OCI-LY3 (cell line): Measurements from ENCODE around the gene ANXA4.

ENCODE experiments used
- H2AFZ ChIP-seq: fragments of 200-600, 300-600 bp; shearing (Covaris generic); 2 replicates; pipeline ENCODE4 v1.6.0; 2014; ENCODE audit warnings: antibody characterized with exemption, low read depth, low read length
- H3K27ac ChIP-seq: fragments of 200-600, 300-600 bp; sonication (generic); 2 replicates; pipeline ENCODE4 v1.5.1; 2014; ENCODE audit warnings: mild to moderate bottlenecking, low read length, moderate library complexity, mixed read lengths
- H3K27me3 ChIP-seq: fragments of 200-600, 300-600 bp; sonication (generic); 2 replicates; pipeline ENCODE4 v1.6.1; 2014; ENCODE audit warnings: low read depth, low read length, mixed read lengths
- H3K36me3 ChIP-seq: fragments of 200-600, 300-600 bp; sonication (generic); replicated peaks from 2 replicates; pipeline ENCODE3; 2014; ENCODE audit warnings: low read depth, low read length, mixed read lengths
- H3K4me1 ChIP-seq: fragments of 300-600, 200-600 bp; sonication (generic); 2 replicates; pipeline ENCODE4 v1.6.1; 2014; ENCODE audit warnings: low read length, mixed read lengths
- H3K4me2 ChIP-seq: fragments of 200-600, 300-600 bp; sonication (generic); 2 replicates; pipeline ENCODE4 v1.6.1; 2014; ENCODE audit warnings: low read length, mixed read lengths
- H3K4me3 ChIP-seq: fragments of 300-600, 200-600 bp; sonication (generic); 2 replicates; pipeline ENCODE4 v1.5.1; 2014; ENCODE audit warnings: antibody characterized with exemption, mild to moderate bottlenecking, low read length, moderate library complexity
- H3K79me2 ChIP-seq: fragments of 300-600, 200-600 bp; shearing (Covaris generic); 2 replicates; pipeline ENCODE4 v1.6.1; 2014; ENCODE audit warnings: mild to moderate bottlenecking, low read length, mixed read lengths
- H3K9ac ChIP-seq: fragments of 300-600, 200-600 bp; shearing (Covaris generic); 2 replicates; pipeline ENCODE4 v1.6.0; 2014; ENCODE audit warnings: mild to moderate bottlenecking, low read length, moderate library complexity
- H3K9me3 ChIP-seq: fragments of 200-600, 300-600 bp; shearing (Covaris generic); 2 replicates; pipeline ENCODE4 v1.6.1; 2014; ENCODE audit warnings: low read length, mixed read lengths; ENCODE audit not compliant: insufficient read depth
- H4K20me1 ChIP-seq: fragments of 200-600, 300-600 bp; sonication (generic); 2 replicates; pipeline ENCODE4 v1.6.1; 2016; ENCODE audit warnings: low read length, mixed read lengths; ENCODE audit not compliant: insufficient read depth
- EZH2phosphoT487 ChIP-seq: fragments of 200-600 bp; shearing (Covaris generic); IDR thresholded peaks from 2 replicates; pipeline ENCODE4 v1.6.1; 2018; ENCODE audit warnings: antibody characterized with exemption, mixed run types, low read depth
- TF ChIP-seq, protein P1 (sequence below): fragments of 200-600, 300-600 bp; sonication (generic); IDR thresholded peaks from 2 replicates; pipeline ENCODE4 v1.5.1; 2014; ENCODE audit warnings: antibody characterized with exemption, low read length, low read depth

Gene ANXA4

GRCh38 chr2:69703189-69703588 lies 38.7 kb upstream of the ANXA4 start:
- no peaks in the 10 kb centered on the region for H4K20me1 ChIP-seq
- peaks cover 42% of the 10 kb centered on the region for H3K27me3 ChIP-seq
- no peak overlapping the region for H3K9ac ChIP-seq
- H3K9me3 ChIP-seq, result no peaks in the 10 kb centered on the region
- TF ChIP-seq, protein P1, sequence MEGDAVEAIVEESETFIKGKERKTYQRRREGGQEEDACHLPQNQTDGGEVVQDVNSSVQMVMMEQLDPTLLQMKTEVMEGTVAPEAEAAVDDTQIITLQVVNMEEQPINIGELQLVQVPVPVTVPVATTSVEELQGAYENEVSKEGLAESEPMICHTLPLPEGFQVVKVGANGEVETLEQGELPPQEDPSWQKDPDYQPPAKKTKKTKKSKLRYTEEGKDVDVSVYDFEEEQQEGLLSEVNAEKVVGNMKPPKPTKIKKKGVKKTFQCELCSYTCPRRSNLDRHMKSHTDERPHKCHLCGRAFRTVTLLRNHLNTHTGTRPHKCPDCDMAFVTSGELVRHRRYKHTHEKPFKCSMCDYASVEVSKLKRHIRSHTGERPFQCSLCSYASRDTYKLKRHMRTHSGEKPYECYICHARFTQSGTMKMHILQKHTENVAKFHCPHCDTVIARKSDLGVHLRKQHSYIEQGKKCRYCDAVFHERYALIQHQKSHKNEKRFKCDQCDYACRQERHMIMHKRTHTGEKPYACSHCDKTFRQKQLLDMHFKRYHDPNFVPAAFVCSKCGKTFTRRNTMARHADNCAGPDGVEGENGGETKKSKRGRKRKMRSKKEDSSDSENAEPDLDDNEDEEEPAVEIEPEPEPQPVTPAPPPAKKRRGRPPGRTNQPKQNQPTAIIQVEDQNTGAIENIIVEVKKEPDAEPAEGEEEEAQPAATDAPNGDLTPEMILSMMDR, result no peak
- H3K79me2 ChIP-seq, result no peaks in the 10 kb centered on the region
- no peak overlapping the region for H3K4me3 ChIP-seq
- no peaks in the 10 kb centered on the region for H3K36me3 ChIP-seq
- no peak overlapping the region for H3K4me2 ChIP-seq
- no peak overlapping the region for H3K27ac ChIP-seq
- H2AFZ ChIP-seq, result no peak overlapping the region
- peaks cover 4% of the 10 kb centered on the region; the same call in 1 of the 2 replicates for H3K4me1 ChIP-seq

- H3K27me3 ChIP-seq, result peaks cover 43% of the 10 kb centered on the region
- H4K20me1 ChIP-seq, result no peaks in the 10 kb centered on the region
- H3K9me3 ChIP-seq, result no peaks in the 10 kb centered on the region
- no peaks in the 10 kb centered on the region for H3K79me2 ChIP-seq
- H3K4me1 ChIP-seq, result peaks cover 4% of the 10 kb centered on the region; the same call in 1 of the 2 replicates
- no peaks in the 10 kb centered on the region for H3K36me3 ChIP-seq
- no peak overlapping the region for H3K4me2 ChIP-seq
- no peak overlapping the region for H3K27ac ChIP-seq
- no peak overlapping the region for H2AFZ ChIP-seq
- H3K9ac ChIP-seq, result no peak overlapping the region
- no peak for TF ChIP-seq EZH2phosphoT487
- TF ChIP-seq, protein P1, result no peak
- no peak overlapping the region for H3K4me3 ChIP-seq
These were observed 37.5 kb upstream of the ANXA4 start for GRCh38 chr2:69704446-69704845.

- Histone ChIP-seq H3K9me3 (no peaks in the 10 kb centered on the region), H3K4me3 (no peak overlapping the region), H3K4me2 (no peak overlapping the region), H4K20me1 (no peaks in the 10 kb centered on the region), H2AFZ (no peak overlapping the region), H3K27ac (no peak overlapping the region), H3K79me2 (no peaks in the 10 kb centered on the region), H3K9ac (no peak overlapping the region), H3K36me3 (no peaks in the 10 kb centered on the region), H3K27me3 (peaks cover 38% of the 10 kb centered on the region), H3K4me1 (peaks cover 5% of the 10 kb centered on the region; the same call in 1 of the 2 replicates)
- TF ChIP-seq EZH2phosphoT487, result no peak
- TF ChIP-seq, protein P1, result no peak
These were observed 32.6 kb upstream of the ANXA4 start for GRCh38 chr2:69709290-69709689.

- no peak overlapping the region for H3K9ac ChIP-seq
- H3K79me2 ChIP-seq, result no peaks in the 10 kb centered on the region
- no peaks in the 10 kb centered on the region for H3K9me3 ChIP-seq
- no peak overlapping the region for H3K4me2 ChIP-seq
- TF ChIP-seq, protein P1, result no peak
- no peak for TF ChIP-seq EZH2phosphoT487
- H3K27me3 ChIP-seq, result peaks cover 48% of the 10 kb centered on the region
- no peaks in the 10 kb centered on the region for H4K20me1 ChIP-seq
- no peak overlapping the region for H3K4me3 ChIP-seq
- no peak overlapping the region for H2AFZ ChIP-seq
- no peaks in the 10 kb centered on the region for H3K36me3 ChIP-seq
- H3K27ac ChIP-seq, result no peak overlapping the region
- H3K4me1 ChIP-seq, result peaks cover 17% of the 10 kb centered on the region
These were observed 30.0 kb upstream of the ANXA4 start for GRCh38 chr2:69711971-69712370.
